HAP-1 (cell line): ENCODE results near the gene SLF2.
A peak's percentile ranks its signal among the peaks of the same experiment; 100 is the strongest.

Experiments used
- DNase-seq, 2 experiments: peaks; one replicate each; pipeline ENCODE4 v3.0.0-alpha.2; 2016 to 2020; ENCODE audit warnings: low spot score in 2 of 2
- H3K27me3 ChIP-seq: fragments of 250-450 bp; sonication (Bioruptor Pico); 2 replicates; pipeline ENCODE4 v1.5.1; 2020; ENCODE audit warnings: low read depth, mild to moderate bottlenecking, moderate library complexity
- H3K36me3 ChIP-seq: fragments of 250-450 bp; sonication (Bioruptor Pico); replicated peaks from 2 replicates; pipeline ENCODE4 v1.5.1; 2020; ENCODE audit warnings: mild to moderate bottlenecking
- H3K4me1 ChIP-seq: fragments of 250-450 bp; sonication (Bioruptor Pico); 2 replicates; pipeline ENCODE4 v1.5.1; 2020; ENCODE audit warnings: mild to moderate bottlenecking
- H3K4me3 ChIP-seq: fragments of 250-450 bp; sonication (Bioruptor Pico); 2 replicates; pipeline ENCODE4 v1.5.1; 2020; ENCODE audit warnings: mild to moderate bottlenecking, moderate library complexity
- H3K9me3 ChIP-seq: fragments of 250-450 bp; sonication (Bioruptor Pico); 2 replicates; pipeline ENCODE4 v1.5.1; 2020; ENCODE audit warnings: mild to moderate bottlenecking, moderate library complexity
- in situ Hi-C: fragments of 300-500 bp; cut with MboI; formaldehyde crosslinking; loops from 3 replicates; pipeline ENCODE4 v1.14.3; 2020; ENCODE audit warnings: low sequenced_read_pairs, inconsistent platforms, mixed read lengths

The SLF2 gene

DNA sequence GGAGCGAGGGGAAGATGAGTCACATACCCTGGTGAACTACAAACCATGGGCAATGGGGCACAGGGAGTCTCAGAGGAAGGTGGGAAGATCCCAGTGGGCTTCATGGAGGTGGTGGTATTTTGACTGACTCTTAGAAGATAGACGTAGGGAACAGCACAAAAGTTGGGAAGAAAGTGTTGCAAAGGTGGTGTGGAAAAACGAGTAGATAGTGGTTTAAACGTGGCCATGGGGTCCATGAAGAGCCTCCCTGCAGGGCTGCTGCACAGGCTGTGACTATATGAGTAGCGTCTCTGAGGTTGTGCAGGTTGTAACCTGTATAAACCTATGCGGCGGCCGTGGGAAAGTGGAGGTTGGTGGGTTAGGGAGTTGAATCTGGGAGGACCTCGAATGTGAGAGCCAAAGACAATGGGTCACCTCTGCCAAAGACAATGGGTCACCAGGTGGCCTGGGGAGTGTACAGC, 100.6 kb downstream of the SLF2 start:
- Histone ChIP-seq H3K9me3 (no peaks in the 10 kb centered on the region), H3K4me3 (no peak overlapping the region), H3K4me1 (no peaks in the 10 kb centered on the region), H3K27me3 (no peaks in the 10 kb centered on the region), H3K36me3 (no peaks in the 10 kb centered on the region)
- in situ Hi-C loops: loop anchor here (5.0 kb wide), 1 partner anchor 451 kb away; no protein-coding TSS in a partner anchor
- no peak for DNase-seq

DNA sequence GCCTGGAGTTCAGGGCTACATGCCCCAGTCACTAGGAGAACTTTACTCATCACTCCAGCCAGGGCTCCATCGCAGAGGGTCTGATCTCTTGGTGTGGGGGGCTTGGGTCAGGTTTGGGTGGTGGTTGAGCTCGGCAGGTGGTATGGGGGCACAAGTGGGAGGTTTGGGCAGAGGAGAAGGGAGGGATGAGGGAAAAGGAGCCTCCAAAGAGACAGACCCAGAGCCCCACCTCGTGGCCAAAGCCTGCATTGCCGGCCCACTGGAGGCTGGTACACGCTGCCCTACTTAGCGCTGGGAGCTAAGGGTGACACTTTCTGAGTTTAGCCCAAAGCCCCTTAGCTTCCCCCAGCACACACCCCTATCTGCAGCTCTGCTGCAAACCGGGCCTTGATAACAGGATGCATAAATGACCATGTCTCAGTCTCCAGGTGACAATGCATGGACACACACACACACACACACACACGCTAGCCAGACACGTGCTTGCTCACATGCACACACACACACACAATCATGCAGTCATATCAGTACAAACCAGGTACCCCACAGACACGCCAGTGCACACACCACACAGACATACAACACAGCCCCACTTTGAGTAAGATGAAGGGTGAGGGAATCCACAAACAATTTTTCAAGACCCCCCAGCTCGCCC, 101.6 kb downstream of the SLF2 start:
- Histone ChIP-seq H3K9me3 (no peaks in the 10 kb centered on the region), H3K27me3 (no peaks in the 10 kb centered on the region), H3K4me3 (no peak overlapping the region), H3K36me3 (no peaks in the 10 kb centered on the region), H3K4me1 (no peaks in the 10 kb centered on the region; the same call in 1 of the 2 replicates)
- peak; percentile 65 to 93 for DNase-seq
- in situ Hi-C loops: loop anchor here (5.0 kb wide), 1 partner anchor 452 kb away; no protein-coding TSS in a partner anchor
